Inferior parietal cortex (tissue), 1 donor: ENCODE results near the gene PWWP2B.

ENCODE experiments used
- DNase-seq: peaks from one replicate; pipeline ENCODE4 v3.0.0-alpha.2; 2016; ENCODE audit errors: extremely low spot score

The PWWP2B gene

DNA sequence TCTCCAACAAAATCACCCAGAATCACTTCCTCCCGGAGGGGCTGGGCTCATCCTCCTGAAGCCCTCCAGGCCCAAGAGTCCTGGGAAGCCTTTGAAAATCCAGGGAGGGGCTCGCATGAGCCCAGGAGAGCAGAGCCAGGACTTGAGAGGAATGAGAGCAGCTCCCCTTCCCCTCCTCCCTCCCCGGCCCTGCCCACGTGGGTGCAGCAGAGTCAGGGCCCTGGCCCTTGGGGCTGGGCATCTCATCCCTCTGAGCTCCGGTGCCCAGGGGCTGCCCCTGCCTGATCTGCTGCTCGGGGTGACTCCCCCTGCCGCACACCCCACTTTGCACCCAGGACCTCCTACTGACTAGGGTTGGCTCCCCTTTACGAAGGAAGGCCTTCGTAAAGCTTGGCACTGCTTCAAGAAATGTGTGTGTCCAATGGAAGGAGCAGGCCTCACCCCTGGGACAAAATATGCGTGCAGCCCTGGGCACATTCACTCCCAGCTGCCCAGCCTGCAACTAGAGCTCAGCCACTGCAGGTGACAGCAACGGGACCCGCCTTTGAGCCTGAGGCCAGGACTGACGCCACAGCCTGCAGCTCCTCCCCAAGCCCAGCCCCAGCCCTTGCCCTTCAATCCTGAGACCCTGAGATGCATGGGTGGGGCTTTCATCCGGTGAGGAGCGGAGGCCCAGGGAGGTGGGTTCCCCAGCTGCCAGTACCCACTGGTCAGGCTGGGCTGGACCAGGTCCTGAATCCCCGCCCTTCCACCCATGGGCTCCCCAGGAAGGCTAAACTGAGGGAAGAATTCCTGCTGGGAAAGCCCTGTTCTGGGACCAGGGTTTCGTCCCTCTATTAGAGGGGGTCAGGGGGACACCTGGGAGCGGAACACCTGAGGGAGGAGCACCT lies 21.8 kb downstream of the PWWP2B start:
- DNase-seq, result no peak

DNA sequence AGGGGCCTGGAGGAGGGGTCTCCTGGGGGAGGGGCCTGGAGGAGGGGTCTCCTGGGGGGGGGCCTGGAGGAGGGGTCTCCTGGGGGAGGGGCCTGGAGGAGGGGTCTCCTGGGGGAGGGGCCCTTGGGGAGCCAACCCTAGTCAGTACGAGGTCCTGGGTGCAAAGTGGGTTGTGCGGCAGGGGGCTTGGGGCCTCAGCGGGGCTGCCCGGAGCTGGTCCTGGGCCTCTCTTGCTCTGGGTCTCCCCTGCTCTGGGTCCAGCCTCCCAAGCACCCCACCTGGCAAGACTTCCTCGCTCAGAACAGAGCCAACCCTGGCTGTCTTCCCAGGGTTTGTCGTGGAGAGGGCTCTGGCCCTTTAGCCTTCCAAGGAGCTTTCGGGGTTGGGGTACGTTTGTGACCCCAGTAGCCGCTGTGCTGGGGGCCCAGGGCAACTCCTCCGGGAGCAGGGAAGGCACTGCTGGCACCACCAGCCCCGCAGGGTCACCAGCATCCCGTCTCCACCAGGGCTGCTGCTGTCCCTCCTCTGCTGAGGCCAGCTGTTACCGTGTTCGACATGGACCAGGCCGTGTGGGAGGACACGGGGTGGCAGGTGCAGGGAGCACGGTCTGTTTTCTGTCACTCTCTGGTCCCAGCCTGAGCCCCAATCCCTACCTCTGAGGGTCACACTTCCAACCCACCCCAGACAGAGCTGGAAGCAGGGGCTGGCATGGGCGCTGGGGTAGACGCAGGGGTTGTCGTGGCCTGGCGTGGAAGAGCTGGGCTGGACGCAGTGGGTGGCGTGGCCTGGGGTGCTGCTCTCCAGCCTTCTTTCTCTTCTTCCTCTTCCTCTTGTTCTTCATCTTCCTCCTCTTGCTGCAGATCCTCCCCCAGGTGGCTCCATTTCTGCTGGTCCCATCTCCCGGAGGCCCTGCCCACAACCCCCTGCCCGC lies 22.8 kb downstream of the PWWP2B start:
- DNase-seq, result no peak

DNA sequence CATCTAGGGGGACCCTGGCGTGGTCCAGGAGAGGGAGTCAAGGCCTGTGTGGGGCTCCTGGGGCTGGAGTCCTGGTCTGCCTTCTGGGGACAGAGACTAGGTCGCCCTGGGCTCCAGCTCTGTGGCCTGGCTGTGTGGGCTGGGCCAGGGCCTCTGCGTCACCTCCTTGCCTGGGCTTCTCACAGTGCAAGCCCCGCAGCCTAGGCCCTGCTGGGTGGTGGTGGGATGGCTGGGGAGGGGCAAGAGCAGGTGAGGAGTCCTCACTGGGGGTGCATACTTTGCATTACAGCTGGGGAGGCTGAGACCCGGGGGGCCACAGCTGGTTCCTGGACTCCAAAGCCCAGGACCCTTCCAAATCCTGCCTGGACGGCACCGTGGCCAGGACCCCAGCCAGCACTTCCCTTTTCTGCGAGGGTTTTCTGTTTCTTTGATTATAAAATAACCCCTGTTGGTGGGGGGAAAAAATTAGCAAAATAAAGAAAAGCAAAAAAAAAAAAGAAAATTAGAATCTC lies 23.5 kb downstream of the PWWP2B start:
- no peak for DNase-seq

DNA sequence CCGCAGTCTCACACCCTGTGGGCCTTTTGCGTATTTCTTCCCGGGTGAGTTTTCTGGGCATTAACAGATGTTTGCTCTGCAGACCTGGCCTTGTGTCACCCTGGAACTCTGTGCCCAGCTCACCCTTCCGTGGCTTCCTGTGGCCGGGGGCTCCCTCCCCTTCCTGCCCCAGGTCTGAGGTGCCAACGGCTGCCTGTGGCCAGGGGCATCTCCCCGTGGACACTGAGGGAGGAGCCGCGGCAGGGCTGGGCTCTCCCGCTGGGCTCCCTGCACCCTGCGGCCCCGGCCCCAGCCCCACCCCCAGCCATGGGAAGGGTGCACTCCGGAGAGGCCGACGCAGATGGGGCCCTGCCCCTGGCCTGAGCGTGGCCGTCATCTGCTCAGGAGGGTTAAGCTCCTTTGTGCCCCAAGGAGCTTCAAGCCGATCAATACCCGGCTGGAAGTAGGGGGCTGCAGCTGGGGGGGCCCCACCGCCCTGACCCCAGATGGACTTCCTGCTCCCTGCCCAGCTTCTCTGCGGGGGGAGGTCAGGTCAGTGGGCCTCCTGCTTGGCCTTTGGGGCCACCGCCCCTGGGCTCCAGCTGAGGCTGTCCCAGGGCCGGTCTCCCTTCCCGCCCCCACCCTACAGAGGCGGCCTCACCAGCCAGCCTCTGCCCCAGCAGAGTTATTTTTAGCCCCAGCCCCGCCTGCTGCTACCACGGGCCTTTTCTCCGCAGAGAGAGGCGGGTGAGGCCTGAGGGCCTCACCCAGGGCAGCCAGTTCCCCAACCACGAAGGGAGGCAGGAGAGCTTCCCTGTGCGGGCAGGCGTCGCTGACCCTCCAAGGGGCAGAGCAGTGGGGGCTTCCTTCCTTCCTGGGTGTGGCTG lies 24.2 kb downstream of the PWWP2B start:
- no peak for DNase-seq

DNA sequence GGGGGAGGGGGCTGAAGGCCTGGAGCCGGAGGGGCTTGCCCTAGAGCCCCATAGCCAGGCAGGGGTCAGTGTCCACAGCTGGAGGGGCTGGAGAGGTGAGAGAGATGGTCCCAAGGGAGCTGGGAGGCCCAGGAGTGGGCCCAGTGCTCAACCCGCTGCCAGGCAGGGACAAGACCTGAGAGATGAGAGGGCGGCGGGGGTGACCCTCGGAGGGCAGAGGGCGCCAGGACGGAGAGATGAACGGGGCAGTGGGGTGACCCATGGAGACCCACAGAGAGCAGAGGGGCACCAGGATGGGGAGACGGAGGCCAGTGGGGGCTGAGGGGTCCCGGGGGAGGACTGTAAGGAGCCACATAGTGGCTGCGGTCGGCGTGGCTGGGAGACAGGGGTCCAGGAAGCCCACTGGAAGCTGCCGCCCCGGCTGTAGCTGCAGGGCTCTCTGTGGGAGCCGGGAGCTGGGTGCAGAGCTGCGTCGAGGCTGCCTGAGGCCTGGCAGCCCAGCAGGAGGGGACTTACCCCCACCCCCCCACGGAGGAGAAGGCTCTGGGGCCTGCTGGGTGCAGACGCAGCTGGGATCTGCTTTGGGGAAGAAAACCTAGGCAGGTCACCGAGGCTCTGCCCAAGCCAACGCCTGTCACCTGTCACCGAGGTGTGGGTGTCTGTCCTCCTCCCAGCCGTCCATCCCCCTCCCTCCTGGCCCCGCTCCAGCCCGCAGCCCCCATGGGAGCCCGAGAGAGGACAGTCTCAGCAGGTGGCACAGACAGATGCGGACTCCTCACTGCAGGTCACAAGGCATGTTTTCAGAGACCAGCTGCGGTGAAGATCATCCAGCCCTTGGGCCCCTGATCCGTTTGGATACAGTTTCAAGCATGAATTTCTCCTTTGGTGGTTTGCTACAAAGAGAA lies 25.1 kb downstream of the PWWP2B start:
- DNase-seq, result no peak

DNA sequence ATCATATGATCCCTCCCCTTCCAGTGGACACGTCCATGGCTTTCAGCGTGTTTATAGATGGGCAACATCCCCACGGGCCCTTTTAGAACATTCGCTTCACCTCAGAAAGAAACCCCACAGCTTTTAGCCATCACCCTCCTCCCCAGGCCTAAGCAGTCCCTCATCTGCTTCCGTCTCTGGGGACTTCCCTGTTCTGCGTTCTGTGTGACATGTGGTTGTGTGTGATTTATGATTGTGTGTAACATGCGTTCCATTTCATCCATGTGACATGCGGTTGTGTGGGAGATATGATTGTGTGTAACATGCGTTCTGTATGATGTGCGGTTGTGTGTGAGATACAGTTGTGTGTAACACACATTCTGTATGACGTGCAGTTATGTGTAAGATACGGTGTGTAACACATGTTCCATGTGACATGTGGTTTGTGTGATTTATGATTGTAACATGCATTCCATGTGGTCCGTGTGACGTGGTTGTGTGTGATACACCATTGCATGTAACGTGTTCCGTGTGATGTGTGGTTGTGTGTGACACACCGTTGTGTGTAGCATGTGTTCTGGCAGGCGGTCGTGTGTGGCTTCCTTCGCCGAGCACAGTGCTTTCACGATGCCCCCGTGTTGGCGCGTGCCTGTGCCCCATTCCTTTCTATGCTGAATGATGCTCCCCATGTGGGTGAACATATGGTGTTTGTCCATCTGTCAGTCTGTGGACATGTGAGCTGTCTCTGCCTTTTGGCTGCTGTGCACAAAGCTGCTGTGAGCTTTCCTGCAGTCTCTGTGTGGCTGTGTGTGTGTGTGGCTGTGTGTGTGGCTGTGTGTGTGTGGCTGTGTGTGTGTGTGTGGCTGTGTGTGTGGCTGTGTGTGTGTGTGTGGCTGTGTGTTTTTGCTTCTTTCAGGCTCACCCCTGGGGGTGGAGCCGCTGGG lies 26.2 kb downstream of the PWWP2B start:
- DNase-seq, result peak; percentile 19

DNA sequence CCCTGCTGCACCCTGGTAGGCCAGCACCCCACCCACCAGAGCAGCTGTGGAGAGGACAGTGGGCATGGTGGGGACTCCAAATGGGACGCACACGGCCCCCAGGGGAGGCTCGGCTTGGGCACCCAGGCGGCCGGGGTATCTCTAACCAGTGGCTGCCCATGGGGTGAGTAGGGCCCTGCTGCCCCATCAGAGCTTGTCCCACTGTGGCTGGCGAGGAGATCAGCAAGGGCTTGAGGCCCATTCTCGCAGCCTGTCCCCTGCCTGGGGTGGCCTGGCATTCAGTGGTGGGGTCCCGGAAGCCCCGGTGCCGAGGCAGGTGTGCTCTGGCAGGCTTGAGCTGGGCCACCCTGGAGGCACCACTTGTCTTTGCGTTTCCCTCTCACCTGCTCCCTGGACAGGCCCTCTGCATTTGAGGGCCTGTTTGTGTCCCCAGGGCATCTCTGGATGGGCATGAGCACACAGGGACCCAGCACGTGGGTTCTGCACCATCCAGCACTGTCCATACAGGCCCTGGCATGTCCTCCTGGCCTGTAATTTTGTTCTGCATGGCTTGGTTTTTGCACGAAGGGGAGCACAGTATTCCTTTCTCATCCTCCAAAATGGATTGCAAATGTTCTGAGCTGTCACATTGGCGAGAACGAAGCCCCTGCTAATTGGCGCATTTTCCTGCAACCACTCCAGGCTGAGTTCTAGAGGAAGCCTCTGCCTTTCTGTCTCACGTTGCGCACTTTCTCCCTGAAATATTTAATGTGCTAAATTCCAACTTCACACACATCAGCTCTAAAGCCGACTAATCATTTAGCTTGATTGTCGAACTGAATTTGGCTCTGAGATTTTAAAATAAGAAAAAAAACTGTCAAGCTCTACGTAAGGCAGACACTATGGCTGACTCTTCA lies 27.2 kb downstream of the PWWP2B start:
- peak; percentile 34 for DNase-seq

DNA sequence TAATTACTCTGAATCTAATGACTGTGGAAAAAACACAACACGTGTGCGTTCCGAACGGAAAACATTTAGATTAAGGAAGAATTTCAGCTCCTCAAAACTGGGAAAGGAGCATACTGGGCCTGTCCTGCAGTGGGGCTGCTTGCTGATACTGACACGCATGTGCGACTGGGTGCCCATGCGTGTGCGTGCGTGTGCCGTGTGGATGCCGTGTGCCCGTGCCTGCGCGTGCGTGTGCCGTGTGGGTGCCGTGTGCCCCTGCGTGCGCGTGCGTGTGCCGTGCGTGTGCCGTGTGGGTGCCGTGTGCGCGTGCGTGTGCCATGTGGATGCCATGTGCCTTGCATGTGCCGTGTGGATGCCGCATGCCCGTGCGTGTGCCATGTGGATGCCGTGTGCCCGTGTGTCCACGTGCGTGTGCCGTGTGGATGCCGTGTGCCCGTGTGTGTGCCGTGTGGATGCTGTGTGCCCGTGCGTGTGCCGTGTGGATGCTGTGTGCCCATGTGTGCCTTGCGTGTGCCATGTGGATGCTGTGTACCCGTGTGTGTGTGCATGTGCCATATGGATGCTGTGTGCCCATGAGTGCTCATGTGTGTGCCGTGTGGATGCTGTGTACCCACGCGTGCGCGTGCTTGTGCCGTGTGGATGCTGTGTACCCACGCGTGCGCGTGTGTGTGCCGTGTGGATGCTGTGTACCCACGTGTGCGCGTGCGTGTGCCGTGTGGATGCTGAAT lies 28.2 kb downstream of the PWWP2B start:
- DNase-seq, result no peak

DNA sequence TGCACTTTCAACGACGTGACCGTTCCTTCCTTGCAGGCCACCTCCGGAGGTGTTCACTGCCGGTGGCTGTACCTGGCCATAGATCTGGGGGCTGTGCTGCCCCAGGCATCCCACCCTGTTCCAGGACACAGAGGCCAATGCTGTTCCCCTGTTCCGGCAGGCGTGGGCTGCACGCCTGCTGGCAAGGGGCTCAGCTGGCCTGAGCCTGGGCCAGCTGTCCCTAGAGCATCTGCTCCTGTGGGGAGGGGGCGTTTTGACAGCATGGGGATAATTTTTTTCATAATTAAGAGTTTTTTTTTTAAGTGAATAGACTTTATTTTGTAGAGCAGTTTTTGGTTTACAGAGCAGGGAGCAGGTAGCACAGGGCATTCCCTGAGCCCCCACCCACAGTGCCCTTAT lies 28.8 kb downstream of the PWWP2B start:
- DNase-seq, result no peak

DNA sequence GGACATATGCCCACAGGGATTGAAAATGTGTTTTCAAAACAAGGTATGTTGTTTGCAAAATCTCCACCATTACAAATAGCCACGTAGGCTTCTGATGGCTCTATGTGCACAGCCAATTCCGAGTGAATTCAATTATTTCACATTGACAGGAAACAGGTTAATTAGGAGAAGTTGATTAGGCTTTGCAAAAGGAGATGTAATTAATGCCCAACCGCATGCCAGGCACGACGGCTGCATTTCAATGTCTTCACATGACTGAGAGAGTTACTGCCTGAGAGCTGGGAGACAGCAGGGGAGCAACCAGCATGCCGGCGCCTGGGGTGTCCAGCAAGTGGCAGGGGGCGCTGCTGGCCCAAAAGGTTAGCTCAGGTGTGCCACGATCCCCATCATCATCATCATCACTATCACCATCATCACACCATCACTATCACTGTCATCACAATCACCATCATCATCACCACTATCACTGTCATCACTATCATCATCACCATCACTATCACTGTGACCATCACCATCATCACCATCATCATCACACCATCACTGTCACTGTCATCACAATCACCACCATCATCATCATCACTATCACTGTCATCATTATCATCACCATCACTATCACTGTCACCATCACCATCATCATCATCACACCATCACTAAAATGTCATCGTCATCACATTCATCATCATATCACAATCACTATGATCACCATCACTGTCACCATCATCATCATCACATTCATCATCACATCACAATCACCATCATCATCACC lies 30.2 kb downstream of the PWWP2B start:
- DNase-seq, result no peak

DNA sequence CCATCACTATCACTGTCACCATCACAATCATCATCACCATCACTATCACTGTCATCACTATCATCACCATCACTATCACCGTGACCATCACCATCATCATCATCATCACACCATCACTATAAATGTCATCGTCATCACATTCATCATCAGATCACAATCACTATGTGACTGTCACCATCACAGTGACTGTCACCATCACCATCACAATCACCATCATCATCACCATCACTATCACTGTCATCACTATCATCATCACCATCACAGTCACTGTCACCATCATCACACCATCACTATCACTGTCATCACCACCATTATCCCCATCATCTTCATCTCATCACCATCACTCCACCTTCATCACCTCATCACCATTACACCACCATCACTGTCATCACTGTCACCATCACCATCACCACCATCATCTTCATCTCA lies 31.0 kb downstream of the PWWP2B start:
- no peak for DNase-seq

DNA sequence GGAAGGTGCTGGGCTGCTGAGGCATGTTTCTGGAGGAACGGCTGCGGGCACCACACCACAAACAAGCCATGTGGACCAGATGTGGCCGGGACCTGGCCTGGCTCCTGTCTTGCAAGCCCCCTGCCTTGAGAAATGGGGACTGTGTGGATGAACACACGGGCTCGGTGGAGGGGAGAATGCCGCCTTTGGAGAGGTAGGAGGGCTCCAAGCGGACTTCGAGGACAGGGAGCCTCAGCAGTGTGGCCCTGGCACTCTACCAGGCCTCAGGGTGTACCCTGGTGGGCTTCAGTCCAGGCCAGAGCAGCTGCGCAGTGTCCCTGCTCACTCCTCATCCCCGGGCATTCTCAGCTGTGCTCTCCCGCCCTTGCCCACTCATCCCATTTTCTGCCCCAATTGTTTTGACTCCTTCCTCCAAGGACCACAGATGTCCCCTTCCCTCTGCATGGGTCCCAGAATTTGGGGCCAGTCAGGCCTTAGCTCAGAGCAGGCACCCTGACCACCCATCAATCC lies 31.5 kb downstream of the PWWP2B start:
- DNase-seq, result no peak

DNA sequence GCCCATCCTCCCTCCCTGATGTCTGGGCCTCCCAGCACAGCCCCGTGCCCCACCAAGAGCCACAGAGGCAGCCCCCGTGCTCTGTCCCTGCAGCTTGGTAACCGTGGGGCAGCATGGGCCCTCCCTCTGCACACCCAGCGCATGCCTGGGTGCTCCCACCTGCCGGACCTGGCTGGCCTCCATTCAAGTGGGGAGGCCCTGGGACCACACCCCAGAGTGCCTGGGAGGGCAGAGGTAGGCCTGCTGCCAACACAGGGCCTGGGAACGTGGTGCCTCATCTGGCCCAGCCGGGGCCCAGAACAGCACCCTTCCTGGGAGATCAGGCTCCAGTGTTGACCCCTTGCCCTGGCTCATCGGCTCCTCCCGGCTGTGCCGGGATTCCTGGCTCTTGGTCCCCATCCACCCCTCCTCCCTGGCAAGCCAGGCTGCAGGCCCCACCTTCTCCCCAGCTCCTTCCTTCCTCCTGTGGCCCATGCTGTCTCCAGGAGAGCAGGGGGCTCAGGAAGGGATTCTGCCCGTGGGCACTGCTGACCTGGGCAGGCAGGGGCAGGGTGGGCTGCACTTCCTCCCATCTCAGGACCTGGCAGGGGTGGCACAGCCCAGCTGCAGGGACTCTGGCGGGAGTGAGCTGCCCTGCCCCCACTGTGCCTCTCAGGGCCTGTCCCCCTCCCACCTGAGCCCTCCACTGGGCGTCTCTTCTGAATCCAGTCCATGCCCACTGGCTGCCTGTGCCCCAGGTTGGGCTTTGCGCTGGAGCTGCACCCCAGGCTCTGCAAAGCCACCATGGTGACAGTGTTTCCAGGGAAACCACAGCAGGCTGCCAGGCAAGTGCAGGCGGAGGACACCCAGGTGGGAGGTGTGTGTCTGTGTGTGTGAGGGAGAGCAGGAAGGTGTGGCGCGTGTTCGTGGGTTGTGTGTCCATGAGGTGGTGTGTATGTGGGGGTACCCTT lies 32.6 kb downstream of the PWWP2B start:
- DNase-seq, result no peak

DNA sequence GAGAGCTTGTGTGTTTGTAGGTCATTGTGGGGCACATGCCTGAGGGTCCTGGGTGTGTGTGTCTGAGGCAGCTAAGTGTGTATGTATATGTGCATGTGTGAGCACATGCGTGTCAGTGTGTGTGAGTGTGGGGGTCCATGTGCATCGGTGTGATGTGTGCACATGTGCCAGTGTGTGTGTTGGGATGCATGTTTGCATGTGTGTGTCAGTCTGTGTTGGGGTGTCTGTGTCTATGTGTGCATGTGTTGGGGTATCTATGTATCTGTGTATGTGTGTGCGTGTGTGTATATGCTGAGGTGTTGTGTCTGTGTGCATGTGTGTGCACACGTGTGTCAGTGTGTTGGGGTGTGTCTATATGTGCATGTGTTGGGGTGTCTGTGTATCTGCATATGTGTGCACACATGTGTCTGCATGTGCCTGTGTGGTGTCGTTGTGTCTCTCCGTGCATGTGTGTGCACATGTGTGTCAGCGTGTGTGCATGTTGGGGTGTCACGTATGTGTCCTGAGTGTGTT lies 33.3 kb downstream of the PWWP2B start:
- no peak for DNase-seq

DNA sequence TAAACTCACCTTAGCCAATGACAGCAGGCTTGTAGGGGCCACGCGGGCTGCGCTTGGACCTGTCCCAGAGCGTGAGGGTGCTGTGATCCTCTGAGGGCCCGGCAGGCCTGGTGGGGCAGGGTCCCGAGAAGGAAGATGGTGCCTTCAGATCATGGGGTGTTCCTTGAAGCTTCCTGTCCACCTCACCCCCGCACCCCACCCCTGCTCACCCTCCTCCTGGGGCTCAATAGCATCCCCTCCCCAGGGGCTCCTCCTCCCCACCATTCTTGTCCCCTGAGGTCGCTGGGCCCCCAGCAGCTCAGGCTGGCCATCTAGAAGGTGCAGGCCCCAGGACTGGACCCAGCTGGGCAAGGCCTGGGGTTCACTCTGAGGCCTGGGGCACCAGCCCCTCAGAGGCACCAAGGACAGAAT lies 33.9 kb downstream of the PWWP2B start:
- DNase-seq, result no peak
